A549 (cell line): ENCODE measurements around the gene OTUB2. TPM values are rescaled to one million over a fixed set of nuclear protein-coding genes. Genes with fewer than 3 reads are reported as not detected.

Experiments used
- ATAC-seq, 2 experiments: fragments of 200-7000 bp in 1 of 2; fragments of >200 bp in 1 of 2; cut with Nextera tagmentation in 1 of 2; cut with Tn5 transposase in 1 of 2; 3 replicates each; pipeline versions ENCODE4 v1.8.0 to v1.9.1; 2018 to 2020; ENCODE audit warnings: mild to moderate bottlenecking in 1 of 2, moderate library complexity in 1 of 2
- CTCF ChIA-PET: fragments of 300-600 bp; sonication (Branson Sonifier 250); formaldehyde crosslinking; extraction: SDS; loops from one replicate; lab custom pipeline; 2021; ENCODE audit warnings: antibody characterized with exemption, inconsistent platforms; lab: Yijun Ruan, JAX
- POLR2A ChIA-PET: fragments of 350-600 bp; formaldehyde crosslinking; extraction: SDS; loops from one replicate; lab custom pipeline; 2021; ENCODE audit warnings: antibody characterized with exemption, inconsistent platforms; lab: Yijun Ruan, JAX
- DNase-seq, 2 experiments: peaks; one replicate each; pipeline versions ENCODE4 v3.0.0 to v3.0.0-alpha.2; 2011 to 2016; ENCODE audit warnings: low read depth in 1 of 2, low spot score in 1 of 2
- FAIRE-seq: peaks from 2 replicates; lab custom pipeline; 2011; peaks lifted over from hg19 to GRCh38; lab: Jason Lieb, UNC
- H3K27ac ChIP-seq, 2 experiments: fragments of >200 bp; sonication (Bioruptor Twin); formaldehyde crosslinking; 3 replicates each; pipeline ENCODE4 v1.5.1; 2016 to 2017
- H3K4me1 ChIP-seq: fragments of >200 bp; sonication (Bioruptor Twin); formaldehyde crosslinking; 3 replicates; pipeline ENCODE4 v1.6.1; 2016
- H3K4me2 ChIP-seq: fragments of >200 bp; sonication (Bioruptor Twin); formaldehyde crosslinking; 3 replicates; pipeline ENCODE4 v1.6.1; 2016
- H3K4me3 ChIP-seq: fragments of >200 bp; sonication (Bioruptor Twin); formaldehyde crosslinking; 3 replicates; pipeline ENCODE4 v1.5.1; 2016
- H3K9me3 ChIP-seq: fragments of >200 bp; sonication (Bioruptor Twin); formaldehyde crosslinking; 3 replicates; pipeline ENCODE4 v1.6.1; 2016
- BHLHE40 ChIP-seq: IDR thresholded peaks from 2 replicates; pipeline ENCODE4 v1.6.1; 2012; ENCODE audit warnings: low read depth, low read length, inconsistent platforms
- CBX2 ChIP-seq: fragments of 200-600 bp; sonication (generic); IDR thresholded peaks from 2 replicates; pipeline ENCODE4 v1.6.1; 2016; ENCODE audit warnings: low read depth, mild to moderate bottlenecking, borderline replicate concordance
- CBX8 ChIP-seq: fragments of 200-600 bp; sonication (generic); IDR thresholded peaks from 2 replicates; pipeline ENCODE4 v1.6.1; 2016
- CTCF ChIP-seq: fragments of >200 bp; sonication (Bioruptor Twin); formaldehyde crosslinking; IDR thresholded peaks from 3 replicates; pipeline ENCODE4 v1.5.1; 2016
- EHF ChIP-seq: fragments of 250-450 bp; sonication (Bioruptor Pico); IDR thresholded peaks from 2 replicates; pipeline ENCODE4 v1.5.0; 2020; ENCODE audit warnings: mild to moderate bottlenecking
- GATA3 ChIP-seq: IDR thresholded peaks from 2 replicates; pipeline ENCODE4 v1.6.1; 2012; ENCODE audit warnings: borderline replicate concordance
- HDAC2 ChIP-seq: fragments of 200-600 bp; sonication (generic); IDR thresholded peaks from 2 replicates; pipeline ENCODE4 v1.6.1; 2016
- HOXB13 ChIP-seq: fragments of 250-450 bp; sonication (Bioruptor Pico); IDR thresholded peaks from 2 replicates; pipeline ENCODE4 v1.5.0; 2020; ENCODE audit warnings: low read depth, mild to moderate bottlenecking, moderate library complexity
- HOXB5 ChIP-seq: fragments of 250-450 bp; sonication (Bioruptor Pico); IDR thresholded peaks from 2 replicates; pipeline ENCODE4 v1.5.0; 2020; ENCODE audit warnings: mild to moderate bottlenecking, moderate library complexity
- KDM5A ChIP-seq: fragments of 200-600 bp; sonication (generic); IDR thresholded peaks from 2 replicates; pipeline ENCODE4 v1.6.1; 2016; ENCODE audit warnings: antibody characterized with exemption, mild to moderate bottlenecking
- NPAS2 ChIP-seq: fragments of 250-450 bp; sonication (Bioruptor Pico); IDR thresholded peaks from 2 replicates; pipeline ENCODE4 v1.8.0; 2022; ENCODE audit warnings: mild to moderate bottlenecking, moderate library complexity, borderline replicate concordance
- NR3C1 ChIP-seq: fragments of >200 bp; sonication (Bioruptor Twin); formaldehyde crosslinking; IDR thresholded peaks from 3 replicates; pipeline ENCODE4 v1.6.1; 2017
- PHF8 ChIP-seq: fragments of 200-600 bp; sonication (generic); IDR thresholded peaks from 2 replicates; pipeline ENCODE4 v1.6.1; 2016; ENCODE audit warnings: low read depth, mild to moderate bottlenecking, antibody characterized with exemption, moderate library complexity, borderline replicate concordance
- POLR2A ChIP-seq: IDR thresholded peaks from 2 replicates; pipeline ENCODE4 v1.6.1; 2012; ENCODE audit warnings: mild to moderate bottlenecking, low read length
- RAD21 ChIP-seq, 2 experiments: fragments of >200 bp in 1 of 2; sonication (Bioruptor Twin) in 1 of 2; formaldehyde crosslinking in 1 of 2; IDR thresholded peaks in 1 of 2; conservative IDR thresholded peaks in 1 of 2; 2 replicates in 1 of 2; 3 replicates in 1 of 2; pipeline ENCODE4 v1.6.1; 2012 to 2018; ENCODE audit warnings: inconsistent platforms in 1 of 2
- RCOR1 ChIP-seq: fragments of 150-350 bp; IDR thresholded peaks from 2 replicates; pipeline ENCODE4 v1.6.1; 2014; ENCODE audit warnings: antibody characterized with exemption, low read length, low read depth
- SMC3 ChIP-seq: fragments of >200 bp; sonication (Bioruptor Twin); formaldehyde crosslinking; IDR thresholded peaks from 3 replicates; pipeline ENCODE4 v1.6.1; 2018; ENCODE audit warnings: inconsistent platforms
- TP53 ChIP-seq: fragments of 250-450 bp; sonication (Bioruptor Pico); IDR thresholded peaks from 2 replicates; pipeline ENCODE4 v1.5.0; 2021; ENCODE audit warnings: mild to moderate bottlenecking, moderate library complexity
- USF2 ChIP-seq: fragments of 450-650 bp; IDR thresholded peaks from 2 replicates; pipeline ENCODE4 v1.6.1; 2014; ENCODE audit warnings: antibody characterized with exemption
- ZC3H11A ChIP-seq: fragments of 450-650 bp; IDR thresholded peaks from 2 replicates; pipeline ENCODE4 v1.6.1; 2014; ENCODE audit warnings: antibody characterized with exemption, mild to moderate bottlenecking
- ZFP36 ChIP-seq: fragments of 450-650 bp; IDR thresholded peaks from 2 replicates; pipeline ENCODE4 v1.6.1; 2014; ENCODE audit warnings: borderline replicate concordance; ENCODE audit not compliant: partially characterized antibody
- ZNF302 ChIP-seq: fragments of 250-450 bp; sonication (Bioruptor Pico); IDR thresholded peaks from 2 replicates; pipeline ENCODE4 v1.9.0; 2021; ENCODE audit warnings: inconsistent platforms, mild to moderate bottlenecking, moderate library complexity
- WGBS: methylation state at CpG from one replicate; pipeline ENCODE4 v1.1.6; 2017; ENCODE audit errors: missing lambda C conversion rate; 5-methylcytosine and 5-hydroxymethylcytosine counted together
- polyA plus RNA-seq, 4 experiments: library from polyadenylated mRNA; depleted of rRNA in 3 of 4; stranded (reverse); fragments of >200 nt; fragmentation: RNase III in 1 of 4; extraction: RNeasy Plus Mini Kit Qiagen cat#74134 plus additional on column Dnase treatment in 1 of 4; gene quantifications; 2 replicates in 3 of 4; 3 replicates in 1 of 4; pipeline ENCODE4 v1.2.3, GENCODE V29; 2011 to 2017

OTUB2 gene
- polyA plus RNA-seq, 2 of the 4 experiments (the other 2 are of a cell fraction) = 1.2 to 2.5 TPM

GRCh38 chr14:94031883-94032279 lies 5.7 kb downstream of the OTUB2 start:
- Histone ChIP-seq H3K9me3 (peaks cover 7% of the 10 kb centered on the region; the same call in 1 of the 3 replicates), H3K4me1 (peaks cover 8% of the 10 kb centered on the region; the same call in 2 of the 3 replicates), H3K27ac (no peak overlapping the region), H3K4me2 (no peak overlapping the region), H3K4me3 (no peak overlapping the region)
- DNase-seq (no peak), FAIRE-seq (no peak), ATAC-seq (no peak)
- ChIA-PET CTCF (interaction anchor here (1.7 to 9.5 kb wide), 2 partner anchors 25 to 106 kb away, joined by 4 to 78 read pairs; no protein-coding TSS in a partner anchor), POLR2A (no interaction called here)
- TF ChIP-seq HOXB13 (CRISPR knock-in tag) = no peak
- no peak for TF ChIP-seq HOXB5 (CRISPR knock-in tag)
- TF ChIP-seq NPAS2 (CRISPR knock-in tag) = no peak
- no peak for TF ChIP-seq CBX8
- TF ChIP-seq ZC3H11A = no peak
- no peak for TF ChIP-seq TP53 (CRISPR knock-in tag)
- no peak for TF ChIP-seq NR3C1
- TF ChIP-seq PHF8 = no peak
- no peak for TF ChIP-seq ZFP36
- no peak for TF ChIP-seq BHLHE40
- TF ChIP-seq GATA3 = no peak
- no peak for TF ChIP-seq ZNF302
- TF ChIP-seq CBX2 = no peak
- no peak for TF ChIP-seq KDM5A
- TF ChIP-seq, all 56 proteins: peak for 0
- 71% methylated on average over 7 of the region's 7 CpGs for WGBS

- POLR2A ChIA-PET = no interaction called here
- no peak for FAIRE-seq
- TF ChIP-seq ZC3H11A (no peak), HDAC2 (no peak)
- TF ChIP-seq, all 56 proteins: peak for 0
- no peak overlapping the region for H3K4me3 ChIP-seq
- CTCF ChIA-PET = interaction anchor here (0.7 to 9.5 kb wide), 7 partner anchors 11 to 109 kb away, joined by 3 to 78 read pairs (median 8); no protein-coding TSS in a partner anchor
- peaks cover 7% of the 10 kb centered on the region; the same call in 1 of the 3 replicates for H3K9me3 ChIP-seq
- DNase-seq (no peak), ATAC-seq (no peak)
- H3K27ac ChIP-seq = no peak overlapping the region
- 86% methylated on average over 3 of the region's 3 CpGs for WGBS
- H3K4me1 ChIP-seq = no peaks in the 10 kb centered on the region
- H3K4me2 ChIP-seq = no peak overlapping the region
Measured at GRCh38 chr14:94034886-94035285, 8.7 kb downstream of the OTUB2 start.

GRCh38 chr14:94036313-94037167 lies 10.4 kb downstream of the OTUB2 start:
- WGBS = 23% methylated on average over 12 of the region's 12 CpGs
- no peak overlapping the region for H3K27ac ChIP-seq
- peak; percentile 87 to 97 for ATAC-seq
- peak; percentile 92 for FAIRE-seq
- no peaks in the 10 kb centered on the region for H3K4me1 ChIP-seq
- CTCF ChIA-PET = interaction anchor here (0.6 to 9.5 kb wide), 32 partner anchors 8 to 450 kb away, joined by 3 to 78 read pairs (median 5); partner anchors contain the start of genes IFI27L2 and OTUB2
- POLR2A ChIA-PET = interaction anchor here (0.7 to 1.0 kb wide), 2 partner anchors 10 to 45 kb away, joined by 3 read pairs; partner anchors contain the start of genes IFI27L1 and OTUB2
- H3K9me3 ChIP-seq = peaks cover 7% of the 10 kb centered on the region; the same call in 1 of the 3 replicates
- peak; percentile 71 to 76 for DNase-seq
- H3K4me2 ChIP-seq = no peak overlapping the region
- no peak overlapping the region for H3K4me3 ChIP-seq
- TF ChIP-seq USF2 = peak; percentile 6; the same call in 1 of the 2 replicates
- TF ChIP-seq POLR2A = no peak
- TF ChIP-seq BHLHE40 = no peak
- peak; percentile 54 to 58; a peak in 4 of 5 replicates for TF ChIP-seq RAD21 (conservative IDR thresholded peaks at IDR 0.05 in 1 of 2, IDR thresholded peaks at IDR 0.05 in 1 of 2)
- no peak for TF ChIP-seq EHF (CRISPR knock-in tag)
- TF ChIP-seq SMC3 = peak; percentile 58
- peak; percentile 62 for TF ChIP-seq CTCF
- no peak for TF ChIP-seq RCOR1
